Activated T-cell treated with anti-CD3 and anti-CD28 coated beads for 4 hours (primary cell): Measurements from ENCODE around the gene TRIM47.
A peak's percentile ranks its signal among the peaks of the same experiment; 100 is the strongest.

Source experiments
- DNase-seq: peaks from one replicate; pipeline ENCODE4 v3.0.0-alpha.2; 2020

Gene TRIM47

DNA sequence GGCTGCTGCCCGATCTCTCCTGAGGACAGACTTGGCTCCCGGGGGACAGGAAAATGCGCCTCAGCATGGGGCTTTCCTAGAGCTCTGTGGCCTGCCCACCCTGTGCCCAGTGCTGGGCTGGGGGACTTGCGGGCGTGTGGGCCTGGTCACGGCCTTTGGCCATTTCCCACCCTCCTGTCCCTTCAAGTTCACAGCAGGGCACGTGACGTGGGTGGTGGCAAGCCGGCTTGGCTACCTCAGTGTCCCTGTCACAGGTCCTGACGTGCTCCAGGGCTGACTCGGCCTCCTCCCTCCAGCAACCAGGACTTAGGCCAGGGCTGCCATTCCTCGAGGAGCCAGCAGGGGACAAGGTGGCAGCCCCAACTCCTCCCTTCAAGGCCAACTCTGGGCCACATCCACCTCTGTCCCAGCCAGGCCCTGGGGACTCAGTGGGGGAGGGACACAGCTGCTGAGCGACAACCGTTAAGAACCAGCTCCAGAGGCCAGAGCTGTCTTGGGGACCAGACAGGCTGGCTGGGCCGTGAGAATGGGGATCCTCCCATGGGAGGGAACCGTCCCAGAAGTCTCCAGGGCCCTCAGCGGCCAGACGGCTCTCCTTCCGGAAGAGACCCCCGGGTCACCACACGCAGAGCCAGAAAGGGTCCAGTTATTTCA is 33.2 kb downstream of the TRIM47 start:
- DNase-seq = no peak

DNA sequence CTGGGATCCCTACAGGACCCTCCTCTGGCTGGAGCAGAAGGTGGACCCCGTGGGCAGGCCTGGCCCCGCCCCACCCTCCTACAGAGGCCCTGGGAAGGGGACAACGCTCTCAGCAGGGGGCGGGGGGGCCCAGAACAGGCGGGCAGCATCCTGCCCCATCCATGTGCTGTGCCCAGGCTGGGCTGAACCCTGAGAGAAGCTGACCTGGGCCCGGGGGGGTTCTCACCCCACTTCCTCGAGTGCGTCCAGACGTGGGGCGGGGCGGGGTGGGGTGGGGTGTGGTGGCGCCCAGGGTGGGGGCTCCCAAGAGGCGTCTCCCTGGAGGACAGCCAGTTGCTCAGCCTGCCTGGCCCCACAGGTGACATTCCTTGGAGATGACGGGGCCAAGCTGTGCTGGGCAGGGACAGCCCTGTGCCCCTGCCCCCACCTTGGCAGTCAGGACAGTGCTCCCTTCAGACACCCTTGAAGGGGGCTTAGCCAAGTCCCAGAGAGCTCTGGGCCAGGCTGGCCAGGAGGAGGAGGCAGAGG is 33.8 kb downstream of the TRIM47 start:
- DNase-seq = no peak

DNA sequence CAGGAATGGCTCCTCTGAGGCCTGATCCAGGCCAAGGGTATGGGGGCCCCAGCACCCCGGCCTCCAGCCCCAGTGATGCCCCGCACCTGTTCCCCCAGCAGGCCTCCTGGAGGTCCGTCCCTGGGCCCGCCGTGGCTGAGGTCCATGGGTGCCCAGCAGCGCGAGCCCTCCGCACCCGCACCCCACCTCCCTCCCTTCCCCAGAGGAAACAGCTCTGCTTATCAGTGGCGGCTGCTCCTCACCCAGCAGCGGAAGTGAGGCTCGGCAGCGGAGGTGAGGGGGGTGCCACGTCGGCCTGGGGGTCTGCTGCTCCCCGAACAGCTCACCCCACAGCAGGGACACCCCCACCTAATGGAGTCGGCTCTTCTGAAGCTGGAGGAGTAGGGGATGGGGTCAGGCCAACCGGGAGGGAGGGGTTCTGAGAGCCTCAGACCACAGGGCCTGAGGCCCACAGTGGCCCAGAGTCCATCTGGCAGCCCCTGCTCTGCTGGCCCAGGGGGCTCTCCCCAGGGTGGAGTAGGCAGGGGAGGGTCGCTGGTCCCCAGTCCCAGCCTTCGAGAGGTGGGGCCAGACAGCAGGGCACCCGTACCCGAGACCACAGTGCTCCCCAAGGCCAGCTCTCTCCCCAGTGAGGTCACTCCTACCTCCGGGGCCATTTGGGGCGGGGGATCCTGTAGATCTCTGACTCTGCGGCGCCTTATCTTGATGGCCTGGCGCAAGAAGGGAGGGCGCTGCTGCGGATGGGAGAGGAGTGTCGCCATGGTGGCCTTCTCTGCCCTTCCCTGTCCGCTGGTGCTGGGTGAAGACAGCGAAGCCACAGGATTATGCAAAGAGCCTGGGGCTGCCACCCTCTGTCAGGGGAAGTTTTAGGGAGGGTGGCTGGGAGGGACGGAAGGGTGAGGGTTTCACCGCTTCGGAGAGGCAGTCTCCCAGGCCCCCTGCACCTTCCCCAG is 34.5 kb downstream of the TRIM47 start, which contains the start of gene UNC13D:
TSS of gene UNC13D (minus strand) at position 828 of the 953 bp plus-strand sequence. CDS start at position 761, 67 bp downstream.
- peak; percentile 47 for DNase-seq

DNA sequence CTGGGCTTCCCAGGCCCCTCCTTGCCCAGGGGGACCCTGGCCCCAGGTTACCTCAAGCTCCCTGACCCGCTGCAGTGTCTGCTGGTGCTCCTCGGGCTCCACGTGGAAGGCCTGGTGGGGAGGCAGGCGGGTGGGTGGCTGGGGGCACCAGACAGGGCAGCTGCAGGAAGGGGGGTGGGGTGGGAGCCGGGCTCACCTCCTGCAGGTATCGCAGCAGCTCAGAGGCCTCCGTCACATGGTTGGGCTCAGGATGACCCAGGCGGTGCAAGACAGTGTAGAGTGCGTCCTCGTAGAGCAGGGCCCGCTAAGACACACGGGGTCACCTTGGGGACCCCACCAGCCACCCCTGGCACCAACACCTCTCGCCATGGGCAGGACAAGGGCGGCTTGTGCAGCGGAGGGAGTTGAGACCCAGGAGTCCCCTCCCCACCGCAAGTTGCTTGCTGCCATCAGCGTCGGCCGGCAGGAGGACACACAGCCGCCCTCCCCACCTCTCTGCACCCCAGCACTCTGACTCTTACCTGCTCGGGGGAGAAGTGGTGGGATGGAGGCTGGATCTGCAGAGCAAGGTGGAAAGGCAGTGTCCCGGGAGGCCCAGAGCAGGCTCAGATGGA is 35.3 kb downstream of the TRIM47 start:
- no peak for DNase-seq

DNA sequence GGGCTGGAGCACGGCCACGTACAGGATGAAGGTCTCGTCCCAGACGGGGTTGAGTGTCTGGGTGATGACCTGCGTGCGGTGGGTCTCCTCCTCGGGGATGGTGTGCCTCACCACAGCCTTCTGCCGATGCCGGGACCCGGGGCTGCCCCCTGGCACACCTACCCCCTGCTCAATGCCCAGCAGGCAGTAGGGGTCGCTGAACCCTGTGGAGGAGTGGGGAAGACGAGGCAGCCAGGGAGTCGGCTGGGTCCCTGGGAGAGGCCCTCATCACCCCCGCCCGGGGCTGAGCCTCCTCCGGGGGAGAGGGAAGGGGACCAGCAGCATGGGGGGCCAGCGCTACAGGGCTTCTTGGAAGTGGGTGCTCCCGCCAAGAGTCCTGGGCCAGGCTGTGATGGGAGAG is 36.0 kb downstream of the TRIM47 start:
- DNase-seq = no peak

DNA sequence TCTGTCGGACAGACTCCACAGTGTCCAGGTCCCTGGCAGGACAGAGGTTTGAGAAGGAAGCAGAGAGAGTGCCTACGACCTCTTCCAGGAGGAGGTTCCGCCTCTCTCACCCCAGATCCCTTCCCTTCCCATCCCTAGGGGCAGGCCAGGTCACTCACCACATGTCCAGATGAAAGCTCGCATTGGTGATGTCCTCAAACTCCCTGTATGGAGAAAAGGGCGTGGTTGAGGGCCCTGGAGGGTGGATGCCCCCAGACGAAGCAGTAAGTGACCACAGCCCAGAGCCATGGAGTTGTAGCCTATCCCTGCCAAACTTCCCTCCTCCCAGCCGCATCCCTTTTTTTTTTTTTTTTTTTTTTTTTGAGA is 37.6 kb downstream of the TRIM47 start:
- no peak for DNase-seq

DNA sequence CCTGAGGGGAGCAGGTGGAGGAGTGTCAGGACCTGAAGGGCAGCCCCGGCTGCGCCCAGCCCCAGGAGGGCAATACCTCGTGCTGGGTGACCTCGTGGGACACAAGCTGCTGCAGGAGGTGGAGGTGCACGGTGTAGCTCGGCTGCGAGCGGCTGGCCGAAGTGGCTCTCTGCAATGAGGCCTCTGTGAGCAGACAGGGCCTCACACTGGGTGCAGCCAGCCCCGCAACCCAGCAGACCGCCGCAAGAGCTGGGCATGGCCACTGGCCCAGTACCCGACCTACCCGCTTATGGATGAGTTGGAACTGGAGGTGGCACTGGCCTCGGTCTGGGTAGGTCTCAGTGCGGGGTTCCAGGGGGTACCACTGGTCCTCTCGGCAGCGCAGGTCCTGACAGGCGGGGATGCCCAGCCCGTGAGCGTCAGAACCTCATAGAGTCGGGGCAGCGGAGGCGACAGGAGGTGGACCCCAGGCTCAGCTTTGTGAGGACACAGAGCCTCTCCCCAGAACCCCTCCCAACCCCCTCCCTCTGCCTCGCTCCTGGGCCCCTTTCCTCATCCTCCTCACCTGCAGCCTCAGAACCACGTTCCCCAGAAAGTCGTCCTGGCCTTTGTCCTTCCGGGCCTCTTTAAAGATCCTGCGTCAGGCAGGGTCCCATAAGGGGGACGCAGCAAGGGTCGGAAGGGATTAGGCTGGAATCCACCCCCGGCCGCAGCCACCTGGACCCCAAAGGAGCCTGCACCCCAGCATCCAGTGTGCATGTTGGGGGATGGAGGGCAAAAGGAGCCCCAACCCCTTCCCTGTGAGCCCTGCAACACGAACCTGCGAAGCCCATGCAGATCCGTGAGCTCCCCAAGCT is 38.2 kb downstream of the TRIM47 start:
- DNase-seq = no peak

DNA sequence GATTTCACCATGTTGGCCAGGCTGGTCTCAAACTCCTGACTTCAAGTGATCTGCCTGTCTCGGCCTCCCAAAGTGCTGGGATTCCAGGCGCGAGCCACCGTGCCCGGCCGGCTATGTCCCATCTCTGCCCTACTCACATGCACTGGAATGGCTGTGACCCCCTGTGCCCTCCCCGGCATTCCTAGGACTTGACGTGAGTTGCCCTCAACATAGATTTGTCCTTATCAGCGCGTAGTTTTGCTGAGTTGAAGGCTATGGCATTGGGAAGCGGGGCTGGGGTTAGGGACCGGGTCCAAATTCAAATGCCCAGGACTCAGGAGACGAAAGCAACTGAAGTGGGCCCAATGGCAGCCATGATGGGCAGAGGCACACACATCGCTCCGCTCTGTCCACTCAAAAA is 40.0 kb downstream of the TRIM47 start:
- DNase-seq = no peak

DNA sequence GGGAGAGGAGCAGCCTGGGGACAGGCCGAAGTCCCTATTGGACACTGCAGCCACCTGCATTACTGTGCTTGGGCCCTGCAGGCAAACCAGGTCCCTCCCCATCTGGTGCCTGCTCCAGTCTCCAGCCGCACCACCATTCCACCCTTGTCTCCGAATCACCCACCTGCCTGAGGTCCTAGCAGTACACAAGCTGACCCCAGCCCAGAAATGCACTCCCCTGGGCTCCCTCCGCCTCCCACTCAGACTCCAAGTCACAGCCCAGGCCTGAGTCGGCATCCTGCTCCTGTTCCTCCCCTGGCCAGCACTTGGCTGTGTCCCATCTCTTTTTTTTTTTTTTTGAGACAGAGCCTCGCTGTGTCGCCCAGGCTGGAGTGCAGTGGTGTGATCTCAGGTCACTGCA is 40.5 kb downstream of the TRIM47 start:
- DNase-seq = no peak

DNA sequence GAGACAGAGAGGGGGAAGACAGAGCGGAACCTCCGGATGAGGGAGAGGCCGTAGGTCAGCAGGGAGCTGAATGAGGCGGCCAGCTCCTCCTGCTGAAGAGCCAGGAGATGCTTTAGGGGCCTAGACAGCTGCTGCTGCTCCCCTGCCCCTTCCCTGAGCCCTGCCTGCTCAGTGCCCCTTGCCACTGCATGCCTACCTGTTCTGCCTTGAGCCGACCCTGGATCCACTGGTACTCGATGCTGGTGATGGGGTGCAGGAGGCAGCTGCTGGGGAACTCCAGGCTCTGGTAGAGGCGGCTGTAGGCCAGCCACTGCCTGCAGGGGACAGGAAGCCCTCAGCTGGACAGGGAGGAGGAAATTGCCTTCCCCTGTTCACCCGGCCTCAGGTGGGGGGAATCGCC is 41.8 kb downstream of the TRIM47 start:
- DNase-seq = no peak

DNA sequence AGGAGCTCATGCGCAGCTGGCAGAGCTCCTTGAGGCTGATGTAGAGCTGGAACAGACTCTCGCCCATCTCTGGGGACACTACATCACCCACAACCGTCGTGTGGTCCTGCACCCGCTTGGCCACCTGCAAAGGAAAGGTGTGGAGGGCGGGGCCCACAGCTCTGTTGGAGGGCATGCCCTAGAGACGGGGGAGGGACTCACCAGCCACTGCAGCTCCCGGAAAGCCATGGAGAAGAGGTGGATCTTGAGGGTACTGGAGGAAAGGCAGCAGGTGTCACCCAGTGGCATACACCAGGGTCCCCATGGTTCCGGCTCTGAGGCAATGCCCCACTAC is 42.8 kb downstream of the TRIM47 start:
- DNase-seq = no peak

DNA sequence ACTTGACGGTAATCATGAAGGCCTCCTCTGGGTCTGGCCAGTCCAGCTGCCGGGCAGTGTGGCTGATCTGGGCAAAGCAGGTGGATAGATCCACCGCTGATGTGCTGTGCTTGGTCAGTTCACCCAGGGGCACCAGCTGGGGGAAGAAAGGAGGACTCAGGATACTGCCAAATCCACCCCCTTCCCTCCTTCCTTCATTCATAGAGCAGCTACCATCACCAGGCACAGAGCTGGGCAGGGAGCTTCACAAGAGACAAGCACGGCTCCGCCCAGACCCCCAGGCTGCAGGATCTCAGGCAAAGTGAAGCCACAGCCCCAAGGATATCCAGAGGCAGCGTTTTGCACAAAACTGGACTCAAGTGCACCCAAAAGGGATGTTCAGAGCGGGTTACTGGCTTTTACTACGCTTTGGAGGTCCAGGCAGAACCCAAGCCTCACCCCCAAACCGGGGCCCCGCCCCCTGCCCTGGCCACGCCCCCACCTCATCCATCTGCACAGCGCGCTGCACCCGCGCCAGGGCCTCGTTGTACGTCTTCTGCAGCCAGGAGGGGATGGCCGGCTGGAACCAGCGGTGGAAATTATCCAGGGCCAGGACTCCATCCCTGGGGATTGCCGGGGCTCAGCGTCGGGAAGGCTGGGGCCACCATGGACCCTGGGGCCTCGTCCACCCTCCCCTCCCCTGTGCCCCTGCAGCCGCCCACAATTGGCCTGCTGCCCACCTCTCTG is 43.3 kb downstream of the TRIM47 start:
- DNase-seq = no peak

DNA sequence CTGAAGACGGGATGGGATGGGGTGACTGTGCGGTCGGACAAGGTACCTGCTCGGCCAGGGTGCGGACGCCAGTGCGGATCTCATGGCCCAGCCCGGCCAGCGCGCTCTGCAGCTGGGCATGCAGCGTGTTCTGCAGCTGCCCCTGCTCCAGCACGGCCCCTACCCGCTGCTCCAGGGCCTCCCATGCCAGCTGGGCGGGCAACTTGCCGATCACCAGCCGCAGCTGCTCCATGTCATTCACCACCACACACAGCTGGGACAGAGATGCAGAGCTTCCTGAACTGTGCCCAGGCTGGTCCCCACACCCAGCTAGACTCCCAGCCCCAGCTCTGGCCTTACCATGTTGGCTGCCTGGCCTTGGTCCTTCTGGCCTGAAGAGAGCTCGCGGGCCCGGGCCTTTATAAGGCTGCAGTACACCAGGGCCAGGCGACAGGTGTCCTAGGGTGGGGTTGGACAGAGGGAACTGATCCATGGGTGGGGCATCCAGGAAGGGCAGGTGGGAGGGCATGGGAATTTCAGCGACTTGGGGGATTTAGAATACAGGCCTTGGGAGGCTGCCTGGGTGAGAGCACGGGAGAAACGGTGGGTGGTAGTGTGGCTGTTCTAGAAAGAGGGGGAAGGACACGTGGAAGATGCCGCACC is 44.0 kb downstream of the TRIM47 start:
- no peak for DNase-seq

DNA sequence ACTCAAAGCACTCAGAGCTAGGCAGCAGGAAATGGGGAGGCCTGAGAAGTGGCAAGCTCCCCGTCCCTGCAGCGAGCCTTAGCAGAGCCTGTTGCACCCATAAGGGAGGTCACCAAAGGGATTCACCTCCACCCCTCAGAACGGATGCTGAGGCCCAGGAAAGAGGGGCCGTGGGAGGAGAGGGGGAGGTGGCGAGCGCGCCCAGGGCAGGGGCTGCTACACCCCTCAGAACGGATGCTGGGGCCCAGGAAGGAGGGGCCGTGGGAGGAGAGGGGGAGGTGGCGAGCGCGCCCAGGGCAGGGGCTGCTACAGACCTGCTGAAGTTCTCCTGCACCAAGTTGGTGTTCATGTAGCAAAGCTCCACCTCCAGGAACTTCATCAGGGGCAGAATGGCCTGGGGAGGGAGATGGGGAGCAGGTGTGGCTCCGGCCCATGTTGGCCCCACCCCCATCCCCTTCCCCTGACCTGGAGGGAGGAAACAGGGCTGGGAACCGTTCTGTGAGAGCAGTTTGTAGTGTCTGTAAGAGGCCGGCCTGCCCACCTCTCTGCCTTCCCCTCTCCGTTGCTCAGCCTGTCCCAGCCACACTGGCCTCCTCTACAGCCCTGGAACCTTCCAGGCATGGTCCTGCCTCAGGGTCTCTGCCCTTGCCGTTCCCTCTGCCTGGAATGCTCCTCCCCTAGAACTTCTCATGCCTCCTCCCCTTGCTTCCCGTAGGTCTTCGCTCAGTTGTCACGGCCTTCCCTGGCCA is 45.6 kb downstream of the TRIM47 start:
- no peak for DNase-seq

DNA sequence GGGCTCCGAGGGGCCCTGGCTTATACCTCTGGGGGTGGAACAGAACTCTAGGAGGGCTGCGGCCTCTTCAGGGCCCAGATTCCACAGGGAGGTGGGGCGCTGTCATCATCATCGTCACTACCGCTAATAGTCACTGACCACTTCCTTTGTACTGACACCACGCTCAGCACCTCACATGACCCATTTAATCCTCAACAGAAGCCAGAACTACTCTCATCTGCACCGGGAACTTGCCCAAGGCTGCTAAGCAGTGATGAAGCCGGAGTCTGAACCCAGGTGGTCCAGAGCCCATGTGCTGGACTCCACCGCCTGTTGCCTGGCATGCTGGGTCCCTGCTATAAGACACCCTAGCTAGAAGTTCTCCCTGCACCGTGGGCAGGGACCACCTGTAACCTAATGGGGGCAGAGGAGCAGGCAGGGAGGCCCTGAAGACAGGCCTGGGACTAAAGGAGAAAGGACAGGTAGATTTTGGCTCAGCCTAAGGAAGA is 46.2 kb downstream of the TRIM47 start:
- peak; percentile 26 for DNase-seq

DNA sequence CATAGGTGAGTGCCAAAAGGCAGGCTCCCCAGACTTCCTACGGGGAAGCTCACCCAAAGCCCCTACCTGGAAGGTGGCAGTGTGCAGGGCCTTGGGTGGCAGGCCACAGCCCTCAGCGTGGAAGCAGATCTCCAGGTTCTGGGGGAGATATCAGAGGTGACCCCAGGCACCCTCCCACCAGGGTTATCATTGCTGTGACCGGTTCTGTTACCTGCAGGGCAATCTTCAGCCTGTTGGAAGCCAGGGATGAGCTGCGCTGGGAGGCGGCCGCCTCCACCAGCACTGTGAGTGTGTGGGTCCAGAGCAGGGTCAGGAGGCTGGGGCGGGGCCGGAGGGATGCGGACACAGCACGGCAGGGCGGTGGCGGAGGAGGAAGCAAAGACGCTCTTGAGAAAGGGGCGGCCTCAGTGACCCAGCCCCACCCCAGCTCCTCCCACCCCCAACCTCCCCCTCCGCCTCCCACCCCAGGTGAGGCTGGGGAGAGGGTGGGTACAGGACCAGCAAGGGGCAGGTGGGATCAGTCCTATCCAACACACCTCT is 47.3 kb downstream of the TRIM47 start:
- DNase-seq = no peak

DNA sequence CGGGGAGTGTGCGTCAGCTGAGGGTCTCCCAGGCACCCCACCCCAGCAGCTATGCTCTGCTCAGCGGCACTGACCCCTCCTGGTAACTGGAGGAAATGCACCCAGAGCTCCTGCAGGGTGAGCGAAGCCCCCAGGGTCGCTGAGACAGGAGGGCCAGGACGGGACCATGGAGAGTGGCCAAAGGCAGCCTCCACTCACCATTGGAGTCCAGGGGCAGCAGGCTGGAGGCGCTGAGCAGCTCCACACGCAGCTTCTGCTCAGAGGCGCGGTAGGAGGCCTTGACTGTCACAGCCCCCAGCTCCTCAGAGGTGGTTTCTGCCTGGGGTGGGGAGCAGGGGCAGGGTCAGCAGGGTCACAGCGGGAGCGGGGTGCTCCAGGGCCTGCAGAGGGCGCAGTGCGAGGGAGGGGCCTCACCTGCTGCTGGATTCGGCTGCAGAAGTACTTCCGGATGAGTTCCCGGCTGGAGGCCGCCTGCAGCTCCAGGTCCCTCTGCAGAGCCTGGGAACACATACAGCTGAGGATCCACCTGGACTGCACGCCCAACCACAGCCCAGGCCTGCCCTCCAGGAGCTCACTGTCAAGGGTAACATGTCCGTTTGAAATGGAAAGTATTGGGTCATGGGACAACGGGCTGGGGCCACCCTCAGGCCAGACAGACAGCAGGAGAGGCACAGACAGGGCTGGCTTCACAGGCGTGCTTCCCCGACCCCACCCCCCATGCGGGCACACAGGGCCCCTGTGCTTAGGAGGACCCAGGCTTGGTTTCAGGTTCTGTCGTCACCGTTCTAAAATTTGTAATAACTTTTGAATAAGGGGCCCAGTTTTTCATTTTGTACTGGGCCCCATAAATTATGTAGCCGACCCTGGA is 48.0 kb downstream of the TRIM47 start:
- DNase-seq = peak; percentile 15

DNA sequence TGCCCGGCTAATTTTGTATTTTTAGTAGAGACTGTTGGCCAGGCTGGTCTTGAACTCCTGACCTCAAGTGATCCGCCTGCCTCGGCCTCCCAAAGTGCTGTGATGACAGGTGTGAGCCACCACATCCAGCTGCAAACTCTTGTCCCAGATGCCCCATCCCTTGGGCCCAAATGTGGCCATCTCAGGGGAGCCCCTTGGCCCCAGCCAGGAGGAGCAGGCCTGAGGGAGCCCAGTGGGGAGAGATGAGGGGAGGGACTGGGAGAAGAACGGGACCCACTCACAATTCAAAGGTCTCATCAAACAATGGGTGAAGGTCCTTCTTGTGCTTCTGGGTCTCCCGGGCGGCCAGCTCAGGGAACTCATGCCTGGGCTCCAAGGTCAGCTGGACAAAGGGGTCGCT is 48.6 kb downstream of the TRIM47 start:
- DNase-seq = no peak

DNA sequence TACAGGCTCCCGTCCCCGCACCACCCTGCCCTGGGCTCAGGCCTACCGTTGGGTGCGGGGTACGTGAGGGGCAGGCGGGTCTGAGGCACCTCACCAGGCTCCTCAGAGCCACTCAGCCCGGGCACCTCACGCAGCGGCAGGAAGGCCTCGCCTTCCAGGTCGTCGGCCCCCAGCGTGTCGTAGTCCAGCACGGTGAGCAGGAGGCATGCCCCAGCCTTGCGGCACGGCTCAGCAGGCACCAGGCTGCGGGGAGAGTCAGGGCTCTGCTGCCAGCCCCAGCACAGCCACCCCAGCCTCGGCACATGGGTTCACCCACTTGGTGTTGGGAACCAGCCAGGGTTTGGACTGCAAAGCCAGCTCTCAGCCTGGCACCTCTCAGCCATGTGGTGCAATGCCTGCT is 49.6 kb downstream of the TRIM47 start:
- DNase-seq = no peak
